ENCODE data around the gene ZNF221. TPM values are rescaled to one million over a fixed set of nuclear protein-coding genes. Genes with fewer than 3 reads are reported as not detected.

The ZNF221 gene
- total RNA-seq, 1 donor from 2014 or later = 5.6 TPM

DNA sequence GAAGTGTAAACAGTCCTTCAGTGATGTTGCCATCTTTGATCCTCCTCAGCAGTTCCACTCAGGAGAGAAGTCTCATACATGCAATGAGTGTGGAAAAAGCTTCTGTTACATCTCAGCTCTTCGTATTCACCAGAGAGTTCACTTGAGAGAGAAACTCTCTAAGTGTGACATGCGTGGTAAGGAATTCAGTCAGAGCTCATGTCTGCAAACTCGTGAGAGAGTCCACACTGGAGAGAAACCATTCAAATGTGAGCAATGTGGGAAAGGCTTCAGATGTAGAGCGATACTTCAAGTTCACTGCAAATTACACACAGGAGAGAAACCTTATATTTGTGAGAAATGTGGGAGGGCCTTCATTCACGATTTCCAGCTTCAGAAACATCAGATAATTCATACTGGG, 59.4 kb downstream of the ZNF221 start:
- no peak for DNase-seq (ENCODE audit: low read depth)
- no peak overlapping the region for H3K4me3 ChIP-seq (ENCODE audit: low read depth, low read length)
- TF ChIP-seq, protein P1, sequence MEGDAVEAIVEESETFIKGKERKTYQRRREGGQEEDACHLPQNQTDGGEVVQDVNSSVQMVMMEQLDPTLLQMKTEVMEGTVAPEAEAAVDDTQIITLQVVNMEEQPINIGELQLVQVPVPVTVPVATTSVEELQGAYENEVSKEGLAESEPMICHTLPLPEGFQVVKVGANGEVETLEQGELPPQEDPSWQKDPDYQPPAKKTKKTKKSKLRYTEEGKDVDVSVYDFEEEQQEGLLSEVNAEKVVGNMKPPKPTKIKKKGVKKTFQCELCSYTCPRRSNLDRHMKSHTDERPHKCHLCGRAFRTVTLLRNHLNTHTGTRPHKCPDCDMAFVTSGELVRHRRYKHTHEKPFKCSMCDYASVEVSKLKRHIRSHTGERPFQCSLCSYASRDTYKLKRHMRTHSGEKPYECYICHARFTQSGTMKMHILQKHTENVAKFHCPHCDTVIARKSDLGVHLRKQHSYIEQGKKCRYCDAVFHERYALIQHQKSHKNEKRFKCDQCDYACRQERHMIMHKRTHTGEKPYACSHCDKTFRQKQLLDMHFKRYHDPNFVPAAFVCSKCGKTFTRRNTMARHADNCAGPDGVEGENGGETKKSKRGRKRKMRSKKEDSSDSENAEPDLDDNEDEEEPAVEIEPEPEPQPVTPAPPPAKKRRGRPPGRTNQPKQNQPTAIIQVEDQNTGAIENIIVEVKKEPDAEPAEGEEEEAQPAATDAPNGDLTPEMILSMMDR (conservative IDR thresholded peaks at IDR 0.05; ENCODE audit: low read depth, low read length) = no peak

Other genes with a start within 250 kb of the ZNF221 start
- not detected in 2 replicates for gene IRGC, start 235.2 kb upstream of the ZNF221 start, total RNA-seq
- 15.8 and 29.9 TPM in 2 replicates for gene SMG9, start 196.3 kb upstream of the ZNF221 start, total RNA-seq
- gene KCNN4, start 170.3 kb upstream of the ZNF221 start, total RNA-seq = 8.3 and 11.6 TPM in 2 replicates
- 1.2 TPM in 1 of 2 replicates, not detected in the other for gene LYPD5, start 148.8 kb upstream of the ZNF221 start, total RNA-seq
- gene ZNF283, start 123.9 kb upstream of the ZNF221 start, total RNA-seq = 2.9 and 3.5 TPM in 2 replicates
- gene ZNF404, start 67.3 kb upstream of the ZNF221 start, total RNA-seq = 1.2 and 1.5 TPM in 2 replicates
- gene ZNF45, start 15.9 kb upstream of the ZNF221 start, total RNA-seq = 3.3 and 4.8 TPM in 2 replicates
- 2.8 and 4.3 TPM in 2 replicates for gene ZNF155, start 33.0 kb downstream of the ZNF221 start, total RNA-seq
- 1.7 TPM in 2 replicates for gene ZNF230, start 51.7 kb downstream of the ZNF221 start, total RNA-seq
- gene ZNF222, start 74.2 kb downstream of the ZNF221 start, total RNA-seq = 2.7 and 3.7 TPM in 2 replicates
- gene ZNF223, start 100.8 kb downstream of the ZNF221 start, total RNA-seq = 3.3 TPM in 2 replicates
- 0.81 and 1.3 TPM in 2 replicates for gene ZNF284, start 120.9 kb downstream of the ZNF221 start, total RNA-seq
- gene ZNF224, start 143.1 kb downstream of the ZNF221 start, total RNA-seq = 5.8 and 8.0 TPM in 2 replicates
- gene ZNF225, start 162.2 kb downstream of the ZNF221 start, total RNA-seq = 0.63 and 2.6 TPM in 2 replicates
- gene ZNF234, start 190.3 kb downstream of the ZNF221 start, total RNA-seq = 2.3 and 2.9 TPM in 2 replicates
- 9.0 and 12.2 TPM in 2 replicates for gene ZNF226, start 213.9 kb downstream of the ZNF221 start, total RNA-seq

Data from epithelial cell of proximal tubule (primary cell).